HFFc6 (cell line): ENCODE data around the gene GPR146. TPM values are rescaled to one million over a fixed set of nuclear protein-coding genes. Genes with fewer than 3 reads are reported as not detected.

Source experiments
- DNase-seq: peaks from one replicate; pipeline ENCODE4 v3.0.0-alpha.2; 2018
- H3K27ac Mint-ChIP-seq: 2 replicates; pipeline ENCODE4 v1.8.0; 2020; ENCODE audit warnings: mild to moderate bottlenecking, mixed read lengths
- H3K27me3 Mint-ChIP-seq: 2 replicates; pipeline ENCODE4 v1.8.0; 2021; ENCODE audit warnings: mild to moderate bottlenecking, moderate library complexity, mixed read lengths; ENCODE audit not compliant: insufficient read depth
- H3K36me3 Mint-ChIP-seq: 2 replicates; pipeline ENCODE4 v1.8.0; 2021; ENCODE audit warnings: low read depth, mixed read lengths
- H3K4me1 Mint-ChIP-seq: 2 replicates; pipeline ENCODE4 v1.8.0; 2020; ENCODE audit warnings: low read depth, mixed read lengths
- H3K4me3 Mint-ChIP-seq: 2 replicates; pipeline ENCODE4 v1.8.0; 2020; ENCODE audit warnings: mild to moderate bottlenecking, moderate library complexity, mixed read lengths
- H3K9me3 Mint-ChIP-seq: 2 replicates; pipeline ENCODE4 v1.8.0; 2020; ENCODE audit warnings: mild to moderate bottlenecking, mixed read lengths
- CTCF ChIP-seq: fragments of 200-600 bp; sonication (generic); IDR thresholded peaks from 2 replicates; pipeline ENCODE4 v1.5.0; 2021; ENCODE audit warnings: antibody characterized with exemption, mild to moderate bottlenecking
- total RNA-seq, 6 experiments: library from RNA; stranded (reverse); fragmentation: NEBNext Ultra II Directional; extraction: Animal tissue kit (Norgen Biotek cat#: 25700); gene quantifications; 2 replicates in 1 of 6; 3 replicates in 5 of 6; pipeline ENCODE4 v1.2.3, GENCODE V29; 2021

GPR146 gene
- total RNA-seq, 6 experiments from 2014 or later, result 0.26 to 0.92 (median 0.52) TPM

- Mint-ChIP-seq H3K27me3 (peaks cover 4% of the 10 kb centered on the region), H3K36me3 (no peaks in the 10 kb centered on the region), H3K9me3 (no peaks in the 10 kb centered on the region), H3K27ac (no peak overlapping the region), H3K4me3 (no peak overlapping the region), H3K4me1 (no peaks in the 10 kb centered on the region)
- no peak for TF ChIP-seq CTCF
- no peak for DNase-seq
Measured at GRCh38 chr7:1061180-1061579, 16.8 kb downstream of the GPR146 start.

- Mint-ChIP-seq H3K36me3 (no peaks in the 10 kb centered on the region), H3K27me3 (peaks cover 4% of the 10 kb centered on the region), H3K4me3 (no peak overlapping the region), H3K27ac (no peak overlapping the region), H3K9me3 (no peaks in the 10 kb centered on the region), H3K4me1 (no peaks in the 10 kb centered on the region)
- no peak for TF ChIP-seq CTCF
- no peak for DNase-seq
Measured at GRCh38 chr7:1062296-1063294, 18.2 kb downstream of the GPR146 start.

- no peaks in the 10 kb centered on the region for H3K4me1 Mint-ChIP-seq
- H3K4me3 Mint-ChIP-seq, result no peak overlapping the region
- H3K9me3 Mint-ChIP-seq, result no peaks in the 10 kb centered on the region
- H3K27me3 Mint-ChIP-seq, result peaks cover 4% of the 10 kb centered on the region
- no peak for DNase-seq
- H3K27ac Mint-ChIP-seq, result no peak overlapping the region
- no peaks in the 10 kb centered on the region for H3K36me3 Mint-ChIP-seq
- no peak for TF ChIP-seq CTCF
Measured at GRCh38 chr7:1063361-1063760, 19.0 kb downstream of the GPR146 start.

- Mint-ChIP-seq H3K4me3 (no peak overlapping the region), H3K36me3 (no peaks in the 10 kb centered on the region), H3K27ac (no peak overlapping the region), H3K9me3 (no peaks in the 10 kb centered on the region), H3K4me1 (no peaks in the 10 kb centered on the region), H3K27me3 (peaks cover 4% of the 10 kb centered on the region)
- no peak for TF ChIP-seq CTCF
- no peak for DNase-seq
Measured at GRCh38 chr7:1064581-1064980, 20.2 kb downstream of the GPR146 start.

- Mint-ChIP-seq H3K27ac (no peak overlapping the region), H3K9me3 (no peaks in the 10 kb centered on the region), H3K36me3 (no peaks in the 10 kb centered on the region), H3K4me3 (no peak overlapping the region), H3K4me1 (no peaks in the 10 kb centered on the region), H3K27me3 (peaks cover 4% of the 10 kb centered on the region)
- DNase-seq, result no peak
- no peak for TF ChIP-seq CTCF
Measured at GRCh38 chr7:1065263-1065584, 20.9 kb downstream of the GPR146 start.
